Measurements from ENCODE around the gene POC1B. TPM values are rescaled to one million over a fixed set of nuclear protein-coding genes. Genes with fewer than 3 reads are reported as not detected.

The POC1B gene
- total RNA-seq, 1 donor from 2014 or later, result 14.9 TPM

DNA sequence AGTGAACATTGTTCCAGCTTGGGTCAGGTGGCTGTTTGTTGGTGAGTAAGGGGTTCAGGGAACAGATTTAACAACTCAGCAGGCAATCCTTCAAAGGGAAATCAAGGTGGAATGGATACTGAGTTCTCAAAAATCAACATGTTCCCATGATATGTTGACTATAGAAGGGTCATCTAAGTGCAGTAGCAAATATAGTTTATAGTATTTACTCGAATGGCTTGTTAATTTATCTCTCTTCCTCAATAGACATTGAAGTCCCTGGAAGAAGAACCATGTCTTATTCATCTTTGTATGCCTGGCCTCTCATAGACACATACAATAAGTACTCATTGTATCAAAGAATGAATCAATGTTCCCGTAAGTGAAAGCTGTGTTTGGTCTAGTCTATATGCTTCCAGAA lies 149.0 kb downstream of the POC1B start:
- DNase-seq (ENCODE audit: low read depth), result no peak
- TF ChIP-seq, protein P1, sequence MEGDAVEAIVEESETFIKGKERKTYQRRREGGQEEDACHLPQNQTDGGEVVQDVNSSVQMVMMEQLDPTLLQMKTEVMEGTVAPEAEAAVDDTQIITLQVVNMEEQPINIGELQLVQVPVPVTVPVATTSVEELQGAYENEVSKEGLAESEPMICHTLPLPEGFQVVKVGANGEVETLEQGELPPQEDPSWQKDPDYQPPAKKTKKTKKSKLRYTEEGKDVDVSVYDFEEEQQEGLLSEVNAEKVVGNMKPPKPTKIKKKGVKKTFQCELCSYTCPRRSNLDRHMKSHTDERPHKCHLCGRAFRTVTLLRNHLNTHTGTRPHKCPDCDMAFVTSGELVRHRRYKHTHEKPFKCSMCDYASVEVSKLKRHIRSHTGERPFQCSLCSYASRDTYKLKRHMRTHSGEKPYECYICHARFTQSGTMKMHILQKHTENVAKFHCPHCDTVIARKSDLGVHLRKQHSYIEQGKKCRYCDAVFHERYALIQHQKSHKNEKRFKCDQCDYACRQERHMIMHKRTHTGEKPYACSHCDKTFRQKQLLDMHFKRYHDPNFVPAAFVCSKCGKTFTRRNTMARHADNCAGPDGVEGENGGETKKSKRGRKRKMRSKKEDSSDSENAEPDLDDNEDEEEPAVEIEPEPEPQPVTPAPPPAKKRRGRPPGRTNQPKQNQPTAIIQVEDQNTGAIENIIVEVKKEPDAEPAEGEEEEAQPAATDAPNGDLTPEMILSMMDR (conservative IDR thresholded peaks at IDR 0.05; ENCODE audit: low read depth, low read length), result no peak
- H3K4me3 ChIP-seq (ENCODE audit: low read depth, low read length), result no peak overlapping the region

DNA sequence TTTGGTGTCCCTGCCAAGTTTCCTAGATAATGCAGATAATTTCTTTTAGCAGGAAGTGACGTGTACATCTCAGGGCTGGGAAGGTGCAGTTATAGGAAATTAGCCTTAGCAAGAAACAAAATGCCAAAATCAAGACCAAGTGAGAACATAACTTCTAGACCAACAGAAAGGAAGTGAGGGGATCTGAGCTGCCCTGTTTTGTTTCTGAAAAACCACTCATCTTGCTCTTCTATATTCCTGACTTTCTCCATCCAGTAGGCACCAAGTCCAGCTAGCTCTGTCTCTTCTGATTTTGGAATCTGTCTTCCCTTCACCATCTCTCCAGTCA lies 149.7 kb downstream of the POC1B start:
- no peak for DNase-seq (ENCODE audit: low read depth)
- no peak overlapping the region for H3K4me3 ChIP-seq (ENCODE audit: low read depth, low read length)
- TF ChIP-seq, protein P1 (conservative IDR thresholded peaks at IDR 0.05; ENCODE audit: low read depth, low read length), result no peak

DNA sequence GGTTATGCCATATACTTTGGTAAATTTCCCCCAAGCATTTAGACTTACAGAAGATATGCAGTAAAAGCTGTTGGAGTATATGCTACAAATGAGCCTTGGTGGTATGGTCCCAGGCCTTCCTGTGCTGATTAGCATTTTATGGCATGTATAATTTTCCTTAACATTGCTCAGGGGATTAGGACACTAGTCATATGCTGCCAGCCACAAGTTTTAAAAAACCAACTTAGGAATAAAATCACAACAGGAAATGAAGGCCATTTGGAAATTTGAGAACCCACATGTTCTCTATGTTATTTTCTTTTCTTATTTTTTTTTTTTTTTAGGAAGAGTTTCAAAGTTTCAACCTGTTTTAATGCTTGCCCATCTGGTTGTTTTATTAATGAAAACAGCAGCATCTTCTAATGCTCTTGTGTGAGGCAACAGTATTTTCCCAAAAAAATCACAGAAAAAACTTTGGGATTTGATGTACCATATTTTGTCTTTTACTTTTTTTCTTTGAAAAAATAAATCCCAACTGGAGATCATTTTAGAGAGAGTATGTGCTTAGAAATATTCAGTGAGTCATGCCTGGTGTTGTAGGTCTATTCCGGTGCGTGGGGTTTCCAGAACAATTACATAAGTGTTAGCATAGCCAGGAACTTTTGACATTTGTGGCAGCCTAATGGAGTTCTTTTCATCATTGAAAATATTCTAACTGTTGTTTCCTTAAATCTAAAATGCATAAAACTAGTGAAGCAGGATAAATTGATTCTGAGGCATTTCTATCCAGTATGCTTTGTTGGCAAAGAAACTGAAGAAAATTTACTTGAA lies 151.9 kb downstream of the POC1B start:
- no peak for DNase-seq (ENCODE audit: low read depth)
- no peak overlapping the region for H3K4me3 ChIP-seq (ENCODE audit: low read depth, low read length)
- TF ChIP-seq, protein P1 (conservative IDR thresholded peaks at IDR 0.05; ENCODE audit: low read depth, low read length), result no peak

DNA sequence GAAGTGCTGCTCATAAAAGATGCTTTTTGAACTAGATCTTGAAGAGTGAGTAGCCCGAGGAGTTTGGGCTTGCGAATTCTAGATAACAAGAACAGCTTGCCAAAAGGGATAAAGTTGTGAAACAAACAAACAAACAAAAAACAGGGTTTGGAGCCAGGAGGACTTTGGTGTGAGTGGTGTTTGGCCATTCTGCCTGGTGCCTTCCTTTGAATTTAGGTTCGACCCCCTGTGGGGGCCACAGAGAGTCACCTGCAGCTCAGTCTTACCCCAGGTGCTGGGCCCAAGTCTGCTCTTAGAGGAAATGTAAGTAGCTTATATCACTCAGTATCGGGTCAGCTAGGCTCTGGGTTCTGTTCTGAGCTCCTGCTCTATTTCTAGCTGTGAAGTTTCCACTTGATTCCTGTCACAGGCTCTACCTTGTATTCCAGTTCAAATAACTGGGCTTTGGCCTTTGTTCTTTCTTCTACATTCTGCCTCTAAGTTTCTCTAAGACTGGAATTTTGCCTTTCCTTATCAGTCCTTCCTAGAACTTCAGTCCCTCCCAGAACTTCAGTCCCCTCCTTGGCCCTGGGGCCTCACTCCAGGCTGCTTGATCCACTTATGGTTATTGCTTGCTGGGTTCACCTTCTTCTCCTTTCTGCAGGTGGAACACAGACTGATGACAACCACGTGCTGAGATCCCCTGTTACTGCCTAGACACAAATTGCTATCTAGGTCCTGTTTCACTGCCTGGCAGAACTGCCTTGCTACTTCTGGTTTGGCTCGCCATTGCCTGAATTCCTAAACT lies 153.1 kb downstream of the POC1B start:
- no peak overlapping the region for H3K4me3 ChIP-seq (ENCODE audit: low read depth, low read length)
- DNase-seq (ENCODE audit: low read depth), result no peak
- TF ChIP-seq, protein P1 (conservative IDR thresholded peaks at IDR 0.05; ENCODE audit: low read depth, low read length), result no peak

DNA sequence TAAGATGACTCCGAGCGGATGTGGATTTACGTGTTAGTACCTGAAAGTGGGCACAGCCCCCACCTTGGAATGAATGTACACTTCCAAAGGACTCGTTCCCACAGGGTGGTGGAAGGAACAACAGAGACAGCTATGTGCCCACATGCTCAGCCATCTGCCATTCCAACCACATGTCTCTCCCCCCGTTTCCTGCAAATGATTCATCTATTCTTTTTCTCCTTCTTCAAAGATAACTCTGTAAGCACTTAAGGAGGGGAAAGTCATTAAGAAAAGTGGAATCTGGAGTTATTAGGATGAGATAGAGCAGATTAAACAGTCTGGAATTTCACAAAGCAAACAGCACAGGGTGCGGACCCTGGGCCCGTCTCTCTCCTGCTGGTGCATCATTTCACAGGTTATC lies 155.0 kb downstream of the POC1B start:
- H3K4me3 ChIP-seq (ENCODE audit: low read depth, low read length), result no peak overlapping the region
- TF ChIP-seq, protein P1 (conservative IDR thresholded peaks at IDR 0.05; ENCODE audit: low read depth, low read length), result no peak
- no peak for DNase-seq (ENCODE audit: low read depth)

GRCh38 chr12:89370421-89370831 lies 155.4 kb downstream of the POC1B start:
- TF ChIP-seq, protein P1 (conservative IDR thresholded peaks at IDR 0.05; ENCODE audit: low read depth, low read length), result no peak
- DNase-seq (ENCODE audit: low read depth), result no peak
- H3K4me3 ChIP-seq (ENCODE audit: low read depth, low read length), result no peak overlapping the region

Other genes with a start within 250 kb of the POC1B start
- 41.1 and 48.8 TPM in 2 replicates for gene DUSP6, start 173.5 kb downstream of the POC1B start, total RNA-seq
- 4.1 and 5.7 TPM in 2 replicates for gene GALNT4, start 1.3 kb downstream of the POC1B start, total RNA-seq
- 17.1 and 25.3 TPM in 2 replicates for gene ATP2B1, start 182.8 kb upstream of the POC1B start, total RNA-seq

Measured in epithelial cell of proximal tubule (primary cell).